Trophoblast cell (in vitro differentiated cells and primary cell): ENCODE data around the gene HIBADH.

Experiments
- DNase-seq, 2 donors: peaks; one replicate each; pipeline ENCODE4 v3.0.0-alpha.2; 2016
- H2AFZ ChIP-seq: 2 replicates; pipeline ENCODE4 v1.6.1; 2013; ENCODE audit warnings: low read length, moderate library complexity, mild to moderate bottlenecking; ENCODE audit not compliant: insufficient read depth, poor library complexity
- H2AK5ac ChIP-seq: 2 replicates; pipeline ENCODE4 v1.6.1; 2013; ENCODE audit warnings: mild to moderate bottlenecking, low read length
- H2BK120ac ChIP-seq: 2 replicates; pipeline ENCODE4 v1.6.1; 2013; ENCODE audit warnings: low read length, mild to moderate bottlenecking, moderate library complexity; ENCODE audit not compliant: insufficient read depth, poor library complexity
- H2BK12ac ChIP-seq: 2 replicates; pipeline ENCODE4 v1.6.1; 2013; ENCODE audit warnings: mild to moderate bottlenecking, low read length, moderate library complexity
- H2BK5ac ChIP-seq: 2 replicates; pipeline ENCODE4 v1.6.1; 2013; ENCODE audit warnings: low read length, low read depth, moderate library complexity, mild to moderate bottlenecking; ENCODE audit not compliant: poor library complexity
- H3K14ac ChIP-seq: 2 replicates; pipeline ENCODE4 v1.6.1; 2013; ENCODE audit warnings: mild to moderate bottlenecking, low read length
- H3K18ac ChIP-seq: 2 replicates; pipeline ENCODE4 v1.6.1; 2013; ENCODE audit warnings: mild to moderate bottlenecking, low read length
- H3K23ac ChIP-seq: 2 replicates; pipeline ENCODE4 v1.6.1; 2013; ENCODE audit warnings: low read length
- H3K27ac ChIP-seq: 2 replicates; pipeline ENCODE4 v1.5.1; 2013; ENCODE audit warnings: low read depth, mild to moderate bottlenecking, inconsistent platforms, low read length, moderate library complexity
- H3K27me3 ChIP-seq: 2 replicates; pipeline ENCODE4 v1.6.1; 2013; ENCODE audit warnings: inconsistent platforms, mild to moderate bottlenecking, low read length, moderate library complexity; ENCODE audit not compliant: insufficient read depth
- H3K36me3 ChIP-seq, 2 experiments: 1 replicate in 1 of 2; 2 replicates in 1 of 2; pipeline ENCODE4 v1.6.1; 2013; ENCODE audit warnings: low read length in 2 of 2, mild to moderate bottlenecking in 2 of 2, moderate library complexity in 1 of 2; ENCODE audit not compliant: insufficient read depth in 2 of 2, control insufficient read depth in 1 of 2
- H3K4ac ChIP-seq: 2 replicates; pipeline ENCODE4 v1.6.1; 2013; ENCODE audit warnings: low read depth, mild to moderate bottlenecking, low read length, moderate library complexity
- H3K4me1 ChIP-seq, 2 experiments: 1 replicate in 1 of 2; 2 replicates in 1 of 2; pipeline ENCODE4 v1.6.1; 2013; ENCODE audit warnings: low read length in 2 of 2, mild to moderate bottlenecking in 2 of 2, moderate library complexity in 1 of 2; ENCODE audit not compliant: insufficient read depth in 2 of 2, control insufficient read depth in 1 of 2
- H3K4me2 ChIP-seq: 2 replicates; pipeline ENCODE4 v1.6.1; 2013; ENCODE audit warnings: inconsistent platforms, mild to moderate bottlenecking, low read length, moderate library complexity
- H3K4me3 ChIP-seq: 2 replicates; pipeline ENCODE4 v1.5.1; 2013; ENCODE audit warnings: mild to moderate bottlenecking, low read depth, low read length, inconsistent platforms
- H3K79me1 ChIP-seq: one replicate; pipeline ENCODE4 v1.6.1; 2013; ENCODE audit warnings: low read length
- H3K79me2 ChIP-seq: 2 replicates; pipeline ENCODE4 v1.6.1; 2013; ENCODE audit warnings: low read length, mild to moderate bottlenecking; ENCODE audit not compliant: control insufficient read depth, insufficient read depth, poor library complexity
- H3K9ac ChIP-seq: 2 replicates; pipeline ENCODE4 v1.6.1; 2013; ENCODE audit warnings: mild to moderate bottlenecking, low read length
- H3K9me3 ChIP-seq: 2 replicates; pipeline ENCODE4 v1.6.1; 2013; ENCODE audit warnings: low read depth, mild to moderate bottlenecking, control low read depth, inconsistent platforms, low read length; ENCODE audit not compliant: insufficient read depth
- H4K12ac ChIP-seq: 2 replicates; pipeline ENCODE4 v1.6.1; 2013; ENCODE audit warnings: low read depth, mild to moderate bottlenecking, low read length, moderate library complexity
- H4K8ac ChIP-seq: 2 replicates; pipeline ENCODE4 v1.6.1; 2013; ENCODE audit warnings: low read depth, mild to moderate bottlenecking, low read length, moderate library complexity
- H4K91ac ChIP-seq: one replicate; pipeline ENCODE4 v1.6.1; 2013; ENCODE audit warnings: low read depth, mild to moderate bottlenecking, low read length, moderate library complexity
- WGBS: extraction: QIAGEN DNeasy Blood & Tissue Kit; methylation state at CpG from one replicate; pipeline ENCODE4 v1.1.7; 2013; ENCODE audit warnings: missing lambda C conversion rate; ENCODE audit not compliant: insufficient read length, insufficient coverage; ENCODE audit errors: extremely low coverage; 5-methylcytosine and 5-hydroxymethylcytosine counted together

HIBADH gene

GRCh38 chr7:27478556-27478955 is 184.1 kb downstream of the HIBADH start:
- Histone ChIP-seq H3K4me3 (no peak overlapping the region), H4K91ac (no peak overlapping the region), H2BK120ac (no peak overlapping the region), H3K79me1 (no peaks in the 10 kb centered on the region), H3K79me2 (no peaks in the 10 kb centered on the region), H3K4me2 (no peak overlapping the region), H2BK5ac (no peak overlapping the region), H3K36me3 (no peaks in the 10 kb centered on the region), H3K4ac (no peak overlapping the region), H2AK5ac (no peak overlapping the region), H3K18ac (no peak overlapping the region), H3K23ac (no peak overlapping the region), H2BK12ac (no peak overlapping the region), H2AFZ (no peak overlapping the region), H3K9me3 (no peaks in the 10 kb centered on the region), H3K27ac (no peak overlapping the region), H3K14ac (no peak overlapping the region), H3K27me3 (no peaks in the 10 kb centered on the region), H4K12ac (no peak overlapping the region), H4K8ac (no peak overlapping the region), H3K9ac (no peak overlapping the region), H3K4me1 (no peaks in the 10 kb centered on the region)
- DNase-seq: no peak

DNA sequence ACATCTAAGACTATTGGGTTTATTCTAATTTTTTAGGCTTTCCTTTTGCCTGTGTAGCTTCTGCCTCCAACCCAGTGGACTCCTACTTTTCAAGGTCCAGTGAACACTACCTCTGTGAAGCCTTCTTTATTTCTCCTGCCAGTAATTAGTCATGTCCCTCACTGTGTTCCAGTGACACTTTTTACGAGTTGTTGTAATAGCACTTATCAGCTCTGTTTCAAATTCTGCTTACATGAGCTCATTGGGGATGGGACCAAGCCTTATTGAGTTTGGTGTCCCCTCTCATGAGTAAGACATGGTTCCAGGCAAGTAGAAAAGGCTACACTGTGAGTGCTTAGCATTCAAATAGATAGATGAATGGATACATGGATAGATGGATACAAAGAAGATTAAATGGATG is 184.6 kb downstream of the HIBADH start:
- H4K12ac ChIP-seq: no peak overlapping the region
- WGBS: no CpG with 5 or more reads among the region's 1 CpG
- no peak for DNase-seq
- no peaks in the 10 kb centered on the region for H3K36me3 ChIP-seq
- H3K4me3 ChIP-seq: no peak overlapping the region
- H3K4ac ChIP-seq: no peak overlapping the region
- H2AFZ ChIP-seq: no peak overlapping the region
- H2BK120ac ChIP-seq: no peak overlapping the region
- H3K14ac ChIP-seq: no peak overlapping the region
- no peak overlapping the region for H2BK5ac ChIP-seq
- no peaks in the 10 kb centered on the region for H3K79me1 ChIP-seq
- no peak overlapping the region for H3K18ac ChIP-seq
- H3K27ac ChIP-seq: no peak overlapping the region
- H3K9me3 ChIP-seq: no peaks in the 10 kb centered on the region
- no peak overlapping the region for H4K8ac ChIP-seq
- no peak overlapping the region for H2BK12ac ChIP-seq
- no peak overlapping the region for H3K9ac ChIP-seq
- no peaks in the 10 kb centered on the region for H3K79me2 ChIP-seq
- H3K23ac ChIP-seq: no peak overlapping the region
- H2AK5ac ChIP-seq: no peak overlapping the region
- H3K27me3 ChIP-seq: no peaks in the 10 kb centered on the region
- H3K4me2 ChIP-seq: no peak overlapping the region
- no peaks in the 10 kb centered on the region for H3K4me1 ChIP-seq
- no peak overlapping the region for H4K91ac ChIP-seq

- Histone ChIP-seq H3K79me1 (no peaks in the 10 kb centered on the region), H3K9me3 (no peaks in the 10 kb centered on the region), H3K23ac (no peak overlapping the region), H3K4me1 (no peaks in the 10 kb centered on the region), H3K18ac (no peak overlapping the region), H3K27ac (no peak overlapping the region), H4K12ac (no peak overlapping the region), H4K91ac (no peak overlapping the region), H2BK12ac (no peak overlapping the region), H3K14ac (no peak overlapping the region), H3K4ac (no peak overlapping the region), H2AK5ac (no peak overlapping the region), H3K79me2 (no peaks in the 10 kb centered on the region), H2BK120ac (no peak overlapping the region), H2AFZ (no peak overlapping the region), H2BK5ac (no peak overlapping the region), H3K9ac (no peak overlapping the region), H4K8ac (no peak overlapping the region), H3K36me3 (no peaks in the 10 kb centered on the region), H3K27me3 (no peaks in the 10 kb centered on the region), H3K4me2 (no peak overlapping the region), H3K4me3 (no peak overlapping the region)
- DNase-seq: no peak
- no CpG with 5 or more reads among the region's 2 CpGs for WGBS
Measured at GRCh38 chr7:27476493-27476892, 186.2 kb downstream of the HIBADH start.
